Measurements from ENCODE around the gene TADA2B. TPM values are rescaled to one million over a fixed set of nuclear protein-coding genes. Genes with fewer than 3 reads are reported as not detected.

TADA2B gene
- total and polyA plus RNA-seq, 2 of the 4 experiments (the other 2 are of a cell fraction) = 6.1 to 8.6 TPM

DNA sequence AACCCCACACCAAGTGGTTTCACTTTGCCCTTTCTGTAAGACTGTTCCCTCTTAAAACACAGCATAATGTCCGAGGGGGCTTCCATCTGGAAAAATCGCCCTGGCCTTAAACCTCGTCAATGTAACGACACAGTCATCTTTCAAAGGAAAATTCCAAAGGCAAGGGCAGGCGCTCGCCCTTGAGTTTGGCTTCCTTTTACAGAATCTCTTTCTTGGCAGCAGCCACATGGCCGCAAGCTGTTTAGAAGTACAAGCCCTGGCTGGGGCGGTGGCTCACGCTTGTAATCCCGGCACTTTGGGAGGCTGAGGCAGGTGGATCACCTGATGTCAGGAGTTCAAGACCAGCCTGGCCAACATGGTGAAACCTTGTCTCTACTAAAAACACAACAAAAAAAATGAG lies 51.7 kb downstream of the TADA2B start:
- H2BK5ac ChIP-seq (ENCODE audit: low read depth, low read length, poor library complexity, severe bottlenecking) = no peak overlapping the region
- no peak overlapping the region for H3K4ac ChIP-seq (ENCODE audit: low read depth, low read length)
- in situ Hi-C loops (cut with MboI; ENCODE audit: low sequenced_read_pairs) (no loop called here), dilution Hi-C loops (cut with HindIII; ENCODE audit: low sequenced_read_pairs, unreplicated experiment) (no loop called here), intact Hi-C loops (cut with micrococcal nuclease) (no loop called here)
- H2AK5ac ChIP-seq (ENCODE audit: low read depth, low read length) = no peak overlapping the region
- H3K79me1 ChIP-seq (ENCODE audit: low read depth in 1 of 2, low read length in 2 of 2) = no peaks in the 10 kb centered on the region
- peak overlapping the region; percentile 4; the same call in 1 of the 2 replicates for H3K4me2 ChIP-seq (ENCODE audit: low read depth, low read length)
- H2BK15ac ChIP-seq (ENCODE audit: low read depth, low read length) = no peak overlapping the region
- H3K9me3 ChIP-seq (ENCODE audit: control insufficient read depth, insufficient read depth, low read length) = peaks cover 4% of the 10 kb centered on the region
- no peak overlapping the region for H2AFZ ChIP-seq (replicated peaks; ENCODE audit: low read length, poor library complexity)
- no peak for TF ChIP-seq RAD21 (IDR thresholded peaks at IDR 0.05; ENCODE audit: low read length)
- TF ChIP-seq, protein P1, sequence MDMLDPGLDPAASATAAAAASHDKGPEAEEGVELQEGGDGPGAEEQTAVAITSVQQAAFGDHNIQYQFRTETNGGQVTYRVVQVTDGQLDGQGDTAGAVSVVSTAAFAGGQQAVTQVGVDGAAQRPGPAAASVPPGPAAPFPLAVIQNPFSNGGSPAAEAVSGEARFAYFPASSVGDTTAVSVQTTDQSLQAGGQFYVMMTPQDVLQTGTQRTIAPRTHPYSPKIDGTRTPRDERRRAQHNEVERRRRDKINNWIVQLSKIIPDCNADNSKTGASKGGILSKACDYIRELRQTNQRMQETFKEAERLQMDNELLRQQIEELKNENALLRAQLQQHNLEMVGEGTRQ (IDR thresholded peaks at IDR 0.05; ENCODE audit: low read depth, low read length) = no peak
- TF ChIP-seq BHLHE40 (IDR thresholded peaks at IDR 0.05; ENCODE audit: low read depth, low read length) = no peak
- TF ChIP-seq POLR2A (IDR thresholded peaks at IDR 0.05; ENCODE audit: low read depth, low read length) = no peak
- no peak for TF ChIP-seq CEBPB (IDR thresholded peaks at IDR 0.05; ENCODE audit: low read depth, low read length)
- TF ChIP-seq MXI1 (IDR thresholded peaks at IDR 0.05; ENCODE audit: borderline replicate concordance, low read depth, low read length) = no peak
- TF ChIP-seq SMC3 (IDR thresholded peaks at IDR 0.05; ENCODE audit: low read depth, low read length) = no peak
- TF ChIP-seq, protein P2, sequence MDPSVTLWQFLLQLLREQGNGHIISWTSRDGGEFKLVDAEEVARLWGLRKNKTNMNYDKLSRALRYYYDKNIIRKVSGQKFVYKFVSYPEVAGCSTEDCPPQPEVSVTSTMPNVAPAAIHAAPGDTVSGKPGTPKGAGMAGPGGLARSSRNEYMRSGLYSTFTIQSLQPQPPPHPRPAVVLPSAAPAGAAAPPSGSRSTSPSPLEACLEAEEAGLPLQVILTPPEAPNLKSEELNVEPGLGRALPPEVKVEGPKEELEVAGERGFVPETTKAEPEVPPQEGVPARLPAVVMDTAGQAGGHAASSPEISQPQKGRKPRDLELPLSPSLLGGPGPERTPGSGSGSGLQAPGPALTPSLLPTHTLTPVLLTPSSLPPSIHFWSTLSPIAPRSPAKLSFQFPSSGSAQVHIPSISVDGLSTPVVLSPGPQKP (IDR thresholded peaks at IDR 0.05; ENCODE audit: borderline replicate concordance, low read depth, low read length) = no peak
- H3K23ac ChIP-seq (ENCODE audit: low read depth, low read length) = no peak overlapping the region
- H4K20me1 ChIP-seq (ENCODE audit: insufficient read depth, low read length) = no peaks in the 10 kb centered on the region
- no peaks in the 10 kb centered on the region for H3K4me1 ChIP-seq (ENCODE audit: control insufficient read depth, insufficient read depth, low read length)
- H2BK20ac ChIP-seq (ENCODE audit: low read depth, low read length) = no peak overlapping the region
- WGBS, 2 experiments (ENCODE audit: extremely low coverage in 2 of 2, insufficient read length in 1 of 2) = 58% methylated on average over 7 of the region's 10 CpGs; no CpG with 5 or more reads in 1 of the 2 experiments
- no peak overlapping the region for H4K5ac ChIP-seq (ENCODE audit: low read depth, low read length)
- DNase-seq (no peak), ATAC-seq (ENCODE audit: low read depth) (no peak)
- H3K56ac ChIP-seq (ENCODE audit: extremely low read depth, insufficient read depth, low read length) = no peak overlapping the region
- H3K27ac ChIP-seq (ENCODE audit: insufficient read depth, low read length) = no peak overlapping the region
- H4K91ac ChIP-seq (ENCODE audit: insufficient read depth, low read depth, low read length) = no peak overlapping the region
- no peak overlapping the region for H3K14ac ChIP-seq (replicated peaks; ENCODE audit: low read depth, low read length)
- H3K4me3 ChIP-seq (ENCODE audit: insufficient read depth, low read depth, low read length) = no peak overlapping the region
- POLR2A ChIA-PET (ENCODE audit: unreplicated experiment) = no interaction called here
- no peak overlapping the region for H3K9ac ChIP-seq (ENCODE audit: low read depth, low read length)
- H3K18ac ChIP-seq (ENCODE audit: low read depth, low read length) = no peak overlapping the region
- CTCF ChIA-PET = interaction anchor here (1.1 kb wide), 1 partner anchor 8 kb away, joined by 3 read pairs; no protein-coding TSS in a partner anchor
- H3K27me3 ChIP-seq (ENCODE audit: control insufficient read depth, insufficient read depth, low read length) = peaks cover 43% of the 10 kb centered on the region
- no peaks in the 10 kb centered on the region for H3K9me1 ChIP-seq (ENCODE audit: insufficient read depth, low read length)
- H2BK120ac ChIP-seq (ENCODE audit: low read depth, low read length) = no peak overlapping the region
- no peaks in the 10 kb centered on the region for H3K36me3 ChIP-seq (ENCODE audit: control insufficient read depth, insufficient read depth, low read length)
- H4K8ac ChIP-seq (ENCODE audit: low read depth in 2 of 2, low read length in 2 of 2) = no peak overlapping the region
- no peak overlapping the region for H2AK9ac ChIP-seq (replicated peaks; ENCODE audit: low read depth, low read length, poor library complexity)
- BruUV-seq (replicated peaks) = no TSS peak

All from IMR-90 (cell line).